Heart left ventricle (tissue), 16 donors: ENCODE measurements around the gene RFX4. TPM values are rescaled to one million over a fixed set of nuclear protein-coding genes. Genes with fewer than 3 reads are reported as not detected.

Experiments used
- ATAC-seq, 4 donors: fragments of 200-7000 bp; cut with Tn5 transposase; one replicate each; pipeline ENCODE4 v1.9.1; 2020 to 2022; ENCODE audit warnings: moderate library complexity in 4 of 4, mild to moderate bottlenecking in 3 of 4, moderate number of reproducible peaks in 1 of 4
- DNase-seq, 5 donors: peaks; one replicate each; pipeline ENCODE4 v3.0.0-alpha.2; 2020
- H3K27ac ChIP-seq, 12 donors: fragments of 200-600 bp; sonication (generic) in 4 of 12; one replicate each; pipeline versions ENCODE4 v1.5.0 to v1.8.0; 2016 to 2022; ENCODE audit warnings: mild to moderate bottlenecking in 2 of 12
- H3K27me3 ChIP-seq, 9 donors: fragments of 200-600 bp; sonication (generic) in 2 of 9; one replicate each; pipeline versions ENCODE4 v1.5.1 to v1.8.0; 2016 to 2022; ENCODE audit warnings: mild to moderate bottlenecking in 3 of 9
- H3K36me3 ChIP-seq, 9 donors: fragments of 200-600 bp; sonication (generic) in 2 of 9; one replicate each; pipeline versions ENCODE4 v1.5.0 to v1.8.0; 2018 to 2022; ENCODE audit warnings: mild to moderate bottlenecking in 2 of 9
- H3K4me1 ChIP-seq, 12 donors: fragments of 200-600 bp; sonication (generic) in 4 of 12; one replicate each; pipeline versions ENCODE4 v1.5.0 to v1.8.0; 2016 to 2022; ENCODE audit warnings: mild to moderate bottlenecking in 3 of 12
- H3K4me3 ChIP-seq, 12 donors: fragments of 200-600 bp; sonication (generic) in 4 of 12; one replicate each; pipeline versions ENCODE4 v1.5.0 to v1.8.0; 2017 to 2022; ENCODE audit warnings: mild to moderate bottlenecking in 9 of 12, moderate library complexity in 4 of 12
- H3K9me3 ChIP-seq, 12 donors: fragments of 200-600 bp; sonication (generic) in 4 of 12; one replicate each; pipeline versions ENCODE4 v1.5.0 to v1.8.0; 2016 to 2022; ENCODE audit warnings: mild to moderate bottlenecking in 1 of 12
- CTCF ChIP-seq, 12 donors: fragments of 200-600 bp; sonication (generic) in 4 of 12; IDR thresholded peaks; one replicate each; pipeline versions ENCODE4 v1.5.0 to v1.8.0; 2018 to 2022; ENCODE audit warnings: antibody characterized with exemption in 12 of 12, mild to moderate bottlenecking in 5 of 12
- POLR2A ChIP-seq, 2 donors: fragments of 450-650 bp; IDR thresholded peaks; one replicate each; pipeline ENCODE4 v1.6.1; 2017; ENCODE audit warnings: antibody characterized with exemption in 2 of 2, mild to moderate bottlenecking in 2 of 2, moderate library complexity in 2 of 2
- WGBS, 4 donors: extraction: QIAGEN DNeasy Blood & Tissue Kit in 2 of 4; methylation state at CpG; one replicate each; pipeline versions ENCODE4 v1.1.5 to v1.1.7; 2013 to 2018; 5-methylcytosine and 5-hydroxymethylcytosine counted together
- intact Hi-C, 10 donors: fragments of 100-400 bp; cut with DNase I; formaldehyde crosslinking; loops; one replicate each; pipeline versions ENCODE4 v1.11.1 to v1.14.2; 2022
- polyA plus RNA-seq, 2 donors: library from polyadenylated mRNA; stranded (reverse); fragments of 200-250 nt; gene quantifications; one replicate each; pipeline ENCODE4 v1.2.3, GENCODE V29; 2013
- total RNA-seq, 9 donors: library from RNA; depleted of rRNA in 2 of 9; stranded (reverse); fragments of >200 nt in 2 of 9; fragmentation: NEBNext Ultra II Directional in 3 of 9; extraction: Animal tissue kit (Norgen Biotek cat#: 25700) in 3 of 9; gene quantifications; one replicate each; pipeline versions ENCODE4 v1.1.0 to v1.2.4, GENCODE V29; 2016 to 2023
- donor health status: ischemic (EF 13 %, LVEDD 7.1; RV severe dilation, severe dysfunction).
- donor health status: healthy with polysubstance abuse.
- donor health status: DM: no; HTN: yes; CAD: no.
- donor health status: DM: no; HTN: no; CAD: no.
- donor health status: ischemic (EF 25% LVEDD 6.9; RV normal size, moderate dysfunction).
- donor health status: ischemic (EF 25% LVEDD 5.7; RV mildly dilated, moderate dysfunction).
- donor health status: healthy.
- donor health status: DM: yes; HTN: yes; CAD: no.
- donor health status: ischemic (EF 35%, LVEDD 5.7; RV mildly dilated, moderate dysfunction).
- donor health status: nonischemic (EF 11% LVEDD 7.7; RV severe dilation, severe dysfunction).
- donor health status: DM: yes; HTN: yes; CAD: no.
- donor health status: PGD.
- donor health status: ischemic (EF 29% LVEDD 5.4; RV normal size, mild dysfunction).
- donor health status: nonischemic (EF 23%, LVEDD 6.1; RV moderate dilation, normal function).

RFX4 gene
- total and polyA plus RNA-seq, 11 donors = 0.09 TPM; not detected in 9

- TF ChIP-seq POLR2A (IDR thresholded peaks at IDR 0.05) = no peak
- no peak for TF ChIP-seq CTCF (IDR thresholded peaks at IDR 0.05)
- H3K36me3 ChIP-seq = no peaks in the 10 kb centered on the region
- no peak overlapping the region for H3K4me3 ChIP-seq
- DNase-seq (no peak), ATAC-seq (no peak)
- no peaks in the 10 kb centered on the region for H3K4me1 ChIP-seq
- intact Hi-C loops = no loop called here
- WGBS, 4 donors = 59 to 67% (median 61%) methylated on average over 12 of the region's 12 CpGs
- no peaks in the 10 kb centered on the region for H3K27me3 ChIP-seq
- H3K9me3 ChIP-seq = no peaks in the 10 kb centered on the region
- H3K27ac ChIP-seq = no peak overlapping the region
These were observed 47.2 kb downstream of the RFX4 start for GRCh38 chr12:106629797-106630659.

GRCh38 chr12:106631150-106631549 is 48.3 kb downstream of the RFX4 start:
- no peak overlapping the region for H3K27ac ChIP-seq
- H3K36me3 ChIP-seq = no peaks in the 10 kb centered on the region
- TF ChIP-seq CTCF (IDR thresholded peaks at IDR 0.05) = no peak
- TF ChIP-seq POLR2A (IDR thresholded peaks at IDR 0.05) = no peak
- no peak overlapping the region for H3K4me3 ChIP-seq
- 62 to 78% (median 77%) methylated on average over 3 of the region's 3 CpGs for WGBS, 4 donors
- H3K27me3 ChIP-seq = peaks cover 0 to 4% (median 0%) of the 10 kb centered on the region in 9 donors
- H3K9me3 ChIP-seq = no peaks in the 10 kb centered on the region
- intact Hi-C loops = no loop called here
- no peak for ATAC-seq
- DNase-seq = no peak
- H3K4me1 ChIP-seq = no peaks in the 10 kb centered on the region

- H3K27me3 ChIP-seq = peaks cover 0 to 4% (median 0%) of the 10 kb centered on the region in 9 donors
- ATAC-seq = no peak
- TF ChIP-seq POLR2A (IDR thresholded peaks at IDR 0.05) (no peak), CTCF (IDR thresholded peaks at IDR 0.05) (no peak)
- no peak overlapping the region for H3K27ac ChIP-seq
- H3K4me1 ChIP-seq = no peaks in the 10 kb centered on the region
- no peaks in the 10 kb centered on the region for H3K9me3 ChIP-seq
- WGBS, 4 donors = 61 to 67% (median 63%) methylated on average over 2 of the region's 2 CpGs
- no peaks in the 10 kb centered on the region for H3K36me3 ChIP-seq
- H3K4me3 ChIP-seq = no peak overlapping the region
- intact Hi-C loops = no loop called here
- DNase-seq = no peak
These were observed 49.0 kb downstream of the RFX4 start for GRCh38 chr12:106631797-106632196.

- Histone ChIP-seq H3K27me3 (peaks cover 0 to 7% (median 0%) of the 10 kb centered on the region in 9 donors), H3K4me3 (no peak overlapping the region), H3K9me3 (no peaks in the 10 kb centered on the region), H3K27ac (no peak overlapping the region), H3K36me3 (no peaks in the 10 kb centered on the region), H3K4me1 (no peaks in the 10 kb centered on the region)
- no peak for TF ChIP-seq POLR2A (IDR thresholded peaks at IDR 0.05)
- TF ChIP-seq CTCF (IDR thresholded peaks at IDR 0.05) = no peak
- 72 to 85% (median 78%) methylated on average over 7 of the region's 7 CpGs for WGBS, 4 donors
- intact Hi-C loops = no loop called here
- DNase-seq (no peak), ATAC-seq (no peak)
These were observed 50.1 kb downstream of the RFX4 start for GRCh38 chr12:106632797-106633450.
